Mammary epithelial cell (primary cell): Measurements from ENCODE around the gene ARSG.

Experiments
- CTCF ChIP-seq, 2 donors: IDR thresholded peaks in 1 of 2; conservative IDR thresholded peaks in 1 of 2; 2 replicates each; pipeline ENCODE4 v1.5.1; 2011 to 2012; ENCODE audit warnings: inconsistent platforms in 2 of 2, low read length in 2 of 2, mild to moderate bottlenecking in 2 of 2, control low read depth in 1 of 2, low read depth in 1 of 2; ENCODE audit not compliant: insufficient read depth in 1 of 2; ENCODE audit errors: extremely low read depth in 1 of 2
- EZH2 ChIP-seq: IDR thresholded peaks from 2 replicates; pipeline ENCODE4 v1.6.1; 2012; ENCODE audit warnings: low read length, inconsistent platforms, borderline replicate concordance

DNA sequence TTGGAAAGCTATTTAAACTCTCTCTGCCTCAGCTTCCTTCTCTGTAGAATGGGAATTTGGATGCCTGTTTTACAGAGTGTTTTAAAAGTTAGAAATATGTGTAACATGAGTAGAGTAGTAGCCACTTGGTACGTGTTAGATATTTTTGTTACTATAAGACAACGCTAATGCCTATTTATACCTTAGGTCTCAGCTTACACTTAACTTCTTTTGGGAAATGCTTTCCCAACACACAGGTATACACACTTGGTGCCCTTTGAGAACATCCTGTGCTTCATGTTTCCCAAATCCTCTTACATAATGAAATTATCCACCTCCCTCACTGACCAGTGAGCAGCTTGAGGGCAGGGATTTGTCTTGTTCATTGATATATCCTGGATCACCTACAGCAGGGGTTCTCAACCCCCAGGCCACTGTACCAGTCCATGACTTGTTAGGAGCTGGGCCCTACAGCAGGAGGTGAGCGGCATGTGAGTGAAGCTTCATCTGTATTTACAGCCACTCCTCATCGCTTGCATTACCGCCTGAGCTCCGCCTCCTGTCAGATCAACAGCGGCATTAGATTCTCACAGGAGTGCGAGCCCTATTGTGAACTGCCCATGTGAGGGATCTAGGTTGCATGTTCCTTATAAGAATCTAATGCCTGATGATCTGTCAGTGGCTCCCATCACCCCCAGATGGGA lies 33.5 kb downstream of the ARSG start:
- no peak for TF ChIP-seq CTCF (conservative IDR thresholded peaks at IDR 0.05 in 1 of 2, IDR thresholded peaks at IDR 0.05 in 1 of 2; ENCODE audit: extremely low read depth in 1 of 2, insufficient read depth in 1 of 2, low read depth in 1 of 2, low read length in 2 of 2)
- TF ChIP-seq EZH2: no peak
